ENCODE measurements around the gene ZNF525.
"Not testable (repeated sequence)": the region's sequence is repeated elsewhere in the genome, so short reads cannot be mapped to it uniquely, and the experiment has no call there.

Gene ZNF525

GRCh38 chr19:53395840-53396524 is 30.5 kb downstream of the ZNF525 start:
- not testable (repeated sequence) for DNase-seq (ENCODE audit: low read depth in 2 of 2)

GRCh38 chr19:53396525-53396868 is 31.0 kb downstream of the ZNF525 start:
- no peak for DNase-seq (ENCODE audit: low read depth in 2 of 2)

- DNase-seq (ENCODE audit: low read depth in 2 of 2) = not testable (repeated sequence)
Measured at GRCh38 chr19:53397918-53398317, 32.4 kb downstream of the ZNF525 start.

- no peak for DNase-seq (ENCODE audit: low read depth in 2 of 2)
Measured at GRCh38 chr19:53409505-53410204, 44.1 kb downstream of the ZNF525 start.

- DNase-seq (ENCODE audit: low read depth in 2 of 2) = not testable (repeated sequence)
Measured at GRCh38 chr19:53420520-53421315, 55.2 kb downstream of the ZNF525 start.

GRCh38 chr19:53422551-53422950 is 57.0 kb downstream of the ZNF525 start:
- DNase-seq (ENCODE audit: low read depth in 2 of 2) = no peak

- not testable (repeated sequence) for DNase-seq (ENCODE audit: low read depth in 2 of 2)
Measured at GRCh38 chr19:53423074-53423473, 57.6 kb downstream of the ZNF525 start.

- DNase-seq (ENCODE audit: low read depth in 2 of 2) = not testable (repeated sequence)
Measured at GRCh38 chr19:53423680-53424079, 58.2 kb downstream of the ZNF525 start.

- peak; percentile 52 to 59 for DNase-seq (ENCODE audit: low read depth in 2 of 2)
Measured at GRCh38 chr19:53424968-53425597, 59.6 kb downstream of the ZNF525 start.

- DNase-seq (ENCODE audit: low read depth in 2 of 2) = peak; percentile 94 to 96
Measured at GRCh38 chr19:53431399-53432087, 66.0 kb downstream of the ZNF525 start, which contains the start of gene ZNF761. Gene ZNF761, plus strand, starts transcription at chr19:53431984. Its CDS starts 15,285 bp downstream, at chr19:53447269.

GRCh38 chr19:53432088-53432661 is 66.7 kb downstream of the ZNF525 start:
- DNase-seq (ENCODE audit: low read depth in 2 of 2) = peak in 1 of 2 donors; percentile 6
